ENCODE data around the gene KLK5.

GRCh38 chr19:50947123-50947522, 5.7 kb downstream of the KLK5 start:
- TF ChIP-seq SP1 (IDR thresholded peaks at IDR 0.05) (no peak), MAX (IDR thresholded peaks at IDR 0.05) (no peak), REST (IDR thresholded peaks at IDR 0.05) (no peak), ATF3 (IDR thresholded peaks at IDR 0.05) (no peak), EGR1 (IDR thresholded peaks at IDR 0.05; ENCODE audit: low read depth in 2 of 2) (no peak), RAD21 (IDR thresholded peaks at IDR 0.05) (no peak), CTCF (IDR thresholded peaks at IDR 0.05; ENCODE audit: low read depth, low read length, missing input control) (no peak), HNF4G (IDR thresholded peaks at IDR 0.05) (no peak), ZBTB33 (IDR thresholded peaks at IDR 0.05) (no peak), YY1 (IDR thresholded peaks at IDR 0.05) (no peak), NR2F2 (IDR thresholded peaks at IDR 0.05) (no peak), TAF1 (conservative IDR thresholded peaks at IDR 0.05) (no peak)

Data from liver (tissue), 3 donors.